HUES6 (cell line): Measurements from ENCODE around the gene MTRF1L.

ENCODE experiments used
- H3K27ac ChIP-seq: 2 replicates; pipeline ENCODE4 v1.7.0; 2013; ENCODE audit warnings: low read depth, mild to moderate bottlenecking, low read length, inconsistent platforms
- H3K27me3 ChIP-seq: 2 replicates; pipeline ENCODE4 v1.6.1; 2013; ENCODE audit warnings: low read length; ENCODE audit not compliant: control insufficient read depth, insufficient read depth
- H3K36me3 ChIP-seq: 2 replicates; pipeline ENCODE4 v1.6.1; 2013; ENCODE audit warnings: low read length; ENCODE audit not compliant: control insufficient read depth, insufficient read depth
- H3K4me1 ChIP-seq: 2 replicates; pipeline ENCODE4 v1.6.1; 2013; ENCODE audit warnings: low read length; ENCODE audit not compliant: control insufficient read depth, insufficient read depth
- H3K4me3 ChIP-seq: 2 replicates; pipeline ENCODE4 v1.5.1; 2013; ENCODE audit warnings: low read depth, low read length
- H3K9ac ChIP-seq: one replicate; pipeline ENCODE4 v1.6.1; 2013; ENCODE audit warnings: mild to moderate bottlenecking, low read length
- H3K9me3 ChIP-seq: 2 replicates; pipeline ENCODE4 v1.6.1; 2013; ENCODE audit warnings: low read depth, low read length; ENCODE audit not compliant: control insufficient read depth, insufficient read depth

Gene MTRF1L, protein sequence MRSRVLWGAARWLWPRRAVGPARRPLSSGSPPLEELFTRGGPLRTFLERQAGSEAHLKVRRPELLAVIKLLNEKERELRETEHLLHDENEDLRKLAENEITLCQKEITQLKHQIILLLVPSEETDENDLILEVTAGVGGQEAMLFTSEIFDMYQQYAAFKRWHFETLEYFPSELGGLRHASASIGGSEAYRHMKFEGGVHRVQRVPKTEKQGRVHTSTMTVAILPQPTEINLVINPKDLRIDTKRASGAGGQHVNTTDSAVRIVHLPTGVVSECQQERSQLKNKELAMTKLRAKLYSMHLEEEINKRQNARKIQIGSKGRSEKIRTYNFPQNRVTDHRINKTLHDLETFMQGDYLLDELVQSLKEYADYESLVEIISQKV

DNA sequence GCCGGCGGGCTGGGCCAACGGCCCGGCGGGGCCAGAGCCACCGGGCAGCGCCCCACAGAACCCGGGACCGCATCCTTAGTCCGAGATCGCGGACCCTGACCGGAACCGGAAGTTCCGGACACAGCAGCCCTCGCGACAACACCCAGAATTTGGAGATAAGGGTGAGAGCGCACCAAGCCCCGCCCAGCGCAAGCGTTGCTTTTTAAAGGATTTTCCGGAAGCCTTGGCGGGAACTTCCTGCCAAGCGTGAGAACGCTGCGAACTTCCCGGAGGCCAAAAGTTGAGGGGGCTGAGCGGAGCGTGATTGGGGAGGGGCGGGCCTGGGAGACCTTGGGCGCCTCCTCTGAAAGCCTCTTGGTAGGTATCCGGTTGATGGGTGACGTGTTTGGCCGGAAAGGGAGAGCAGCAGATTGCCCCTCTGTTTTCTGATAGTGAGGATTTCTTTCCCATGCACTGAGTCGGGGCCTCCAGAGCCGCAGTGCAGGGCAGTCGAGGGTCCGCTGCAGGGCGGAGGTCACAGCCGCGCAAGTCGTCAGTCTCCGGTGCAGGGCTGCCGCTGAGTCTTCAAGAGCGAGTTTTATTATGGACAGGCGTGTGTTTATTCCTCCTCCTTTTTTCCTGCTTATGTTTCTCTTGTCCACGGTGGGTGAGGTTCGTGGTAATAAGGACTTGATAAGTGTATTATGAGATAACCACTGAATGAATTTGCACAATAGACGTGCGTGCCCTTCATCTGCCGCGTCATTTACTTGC is at the start of gene MTRF1L:
TSS of gene MTRF1L (minus strand) at position 97 of the 753 bp plus-strand sequence. CDS start at position 73, 24 bp downstream.
- Histone ChIP-seq H3K4me1 (peaks cover 6% of the 10 kb centered on the region), H3K4me3 (peak within 1 kb of the TSS; percentile 98), H3K9ac (peak within 1 kb of the TSS; percentile 97), H3K27ac (peak within 1 kb of the TSS; percentile 75), H3K9me3 (no peaks in the 10 kb centered on the region), H3K27me3 (no peaks in the 10 kb centered on the region), H3K36me3 (peaks cover 19% of the 10 kb centered on the region)

DNA sequence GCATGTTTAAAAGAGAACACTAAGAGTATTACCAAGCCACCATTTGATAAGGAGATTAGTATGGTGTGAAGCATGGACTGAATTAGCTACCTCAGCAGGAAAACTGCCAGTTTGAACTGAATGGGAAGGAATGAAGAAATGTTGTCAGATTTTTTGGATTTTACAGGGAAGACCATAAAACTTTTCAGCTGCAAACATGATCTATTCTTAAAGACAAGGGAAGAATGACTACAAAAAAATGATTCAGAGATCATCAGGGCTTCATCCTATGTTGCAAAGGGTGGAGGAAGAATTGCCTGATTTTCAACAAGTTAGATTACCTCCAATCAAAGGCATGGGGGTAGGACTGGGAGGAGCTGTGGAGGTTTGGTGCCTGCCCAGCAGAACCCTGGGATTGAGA is 49.3 kb upstream of the MTRF1L start:
- H3K9ac ChIP-seq: no peak overlapping the region
- no peaks in the 10 kb centered on the region for H3K9me3 ChIP-seq
- H3K36me3 ChIP-seq: no peaks in the 10 kb centered on the region
- H3K27me3 ChIP-seq: no peaks in the 10 kb centered on the region
- H3K4me1 ChIP-seq: peaks cover 3% of the 10 kb centered on the region; the same call in 1 of the 2 replicates
- no peak overlapping the region for H3K27ac ChIP-seq
- H3K4me3 ChIP-seq: no peak overlapping the region

- no peaks in the 10 kb centered on the region for H3K36me3 ChIP-seq
- H3K4me3 ChIP-seq: no peak overlapping the region
- H3K27ac ChIP-seq: no peak overlapping the region
- no peaks in the 10 kb centered on the region for H3K9me3 ChIP-seq
- peaks cover 3% of the 10 kb centered on the region; the same call in 1 of the 2 replicates for H3K4me1 ChIP-seq
- no peaks in the 10 kb centered on the region for H3K27me3 ChIP-seq
- H3K9ac ChIP-seq: no peak overlapping the region
These were observed 46.1 kb upstream of the MTRF1L start for GRCh38 chr6:153048631-153049030.

DNA sequence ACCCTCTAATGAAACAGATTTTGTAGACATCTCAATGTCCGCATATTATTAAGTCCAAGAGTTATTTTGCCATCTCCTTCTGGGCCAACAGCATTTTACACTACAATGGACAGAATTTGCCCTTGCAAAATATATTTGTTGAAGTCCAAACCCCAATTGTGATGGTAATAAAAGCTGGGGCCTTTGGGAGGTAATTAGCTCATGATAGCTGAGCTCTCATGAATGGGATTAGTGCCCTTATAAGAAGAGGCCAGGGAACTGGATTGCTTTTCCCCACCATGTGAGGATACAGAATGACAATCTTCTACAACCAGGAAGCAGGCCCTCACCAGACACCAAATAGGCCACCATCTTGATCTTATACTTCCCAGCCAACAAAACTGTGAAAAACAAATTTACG is 44.9 kb upstream of the MTRF1L start:
- H3K36me3 ChIP-seq: no peaks in the 10 kb centered on the region
- no peak overlapping the region for H3K9ac ChIP-seq
- H3K27ac ChIP-seq: no peak overlapping the region
- H3K4me3 ChIP-seq: no peak overlapping the region
- no peaks in the 10 kb centered on the region for H3K27me3 ChIP-seq
- H3K4me1 ChIP-seq: peaks cover 3% of the 10 kb centered on the region; the same call in 1 of the 2 replicates
- H3K9me3 ChIP-seq: no peaks in the 10 kb centered on the region

- Histone ChIP-seq H3K9me3 (no peaks in the 10 kb centered on the region), H3K27me3 (no peaks in the 10 kb centered on the region), H3K9ac (no peak overlapping the region), H3K27ac (no peak overlapping the region), H3K36me3 (no peaks in the 10 kb centered on the region), H3K4me3 (no peak overlapping the region), H3K4me1 (peaks cover 3% of the 10 kb centered on the region; the same call in 1 of the 2 replicates)
These were observed 42.8 kb upstream of the MTRF1L start for GRCh38 chr6:153045271-153045670.

DNA sequence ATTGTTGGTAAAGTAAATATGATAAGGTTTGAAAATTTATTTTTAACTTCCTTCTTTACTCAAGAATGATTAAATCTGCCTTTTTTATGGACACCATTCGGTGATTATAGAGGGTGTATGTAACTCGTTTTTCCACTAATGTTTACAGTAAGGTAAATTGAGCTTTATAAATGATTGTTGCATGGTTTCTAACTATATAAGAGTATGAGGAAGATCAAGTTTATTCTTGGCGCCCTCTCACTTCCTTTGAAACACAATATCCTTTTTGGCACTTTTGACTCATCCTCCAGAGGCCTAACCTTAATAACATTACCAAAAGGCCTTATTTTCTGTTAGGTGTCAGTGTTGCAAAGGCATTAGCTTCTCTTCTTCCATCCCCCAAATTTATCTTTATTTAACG is 41.8 kb upstream of the MTRF1L start:
- Histone ChIP-seq H3K4me3 (no peak overlapping the region), H3K9ac (no peak overlapping the region), H3K4me1 (peaks cover 3% of the 10 kb centered on the region; the same call in 1 of the 2 replicates), H3K9me3 (no peaks in the 10 kb centered on the region), H3K27me3 (no peaks in the 10 kb centered on the region), H3K36me3 (no peaks in the 10 kb centered on the region), H3K27ac (no peak overlapping the region)

DNA sequence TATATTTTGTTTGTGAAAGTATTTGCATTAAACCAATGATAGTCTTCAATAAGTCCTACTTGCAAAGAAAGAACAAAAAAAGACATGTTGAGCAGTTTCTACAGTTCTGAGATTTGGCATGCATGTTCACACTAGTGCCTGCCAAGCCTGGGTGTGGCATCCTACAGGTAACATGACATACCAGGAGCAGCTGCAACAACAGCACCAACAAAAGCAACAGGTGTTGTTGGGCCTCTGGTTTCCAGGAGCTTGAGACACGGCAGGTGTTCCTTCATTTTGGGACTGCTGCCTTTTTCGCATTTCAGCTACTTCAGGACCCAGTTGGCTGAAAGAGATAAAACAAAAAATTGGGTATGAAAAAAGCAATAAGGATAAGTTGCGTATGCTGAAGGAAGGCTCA is 41.2 kb upstream of the MTRF1L start:
- peaks cover 3% of the 10 kb centered on the region; the same call in 1 of the 2 replicates for H3K4me1 ChIP-seq
- H3K27me3 ChIP-seq: no peaks in the 10 kb centered on the region
- no peak overlapping the region for H3K4me3 ChIP-seq
- H3K9me3 ChIP-seq: no peaks in the 10 kb centered on the region
- no peak overlapping the region for H3K9ac ChIP-seq
- no peaks in the 10 kb centered on the region for H3K36me3 ChIP-seq
- no peak overlapping the region for H3K27ac ChIP-seq

- H3K9me3 ChIP-seq: no peaks in the 10 kb centered on the region
- no peak overlapping the region for H3K27ac ChIP-seq
- H3K27me3 ChIP-seq: no peaks in the 10 kb centered on the region
- no peak overlapping the region for H3K9ac ChIP-seq
- no peaks in the 10 kb centered on the region for H3K4me1 ChIP-seq
- no peak overlapping the region for H3K4me3 ChIP-seq
- no peaks in the 10 kb centered on the region for H3K36me3 ChIP-seq
These were observed 36.0 kb upstream of the MTRF1L start for GRCh38 chr6:153038378-153039057.

GRCh38 chr6:153034139-153034538 is 31.6 kb upstream of the MTRF1L start:
- peaks cover 10% of the 10 kb centered on the region for H3K4me1 ChIP-seq
- no peak overlapping the region for H3K27ac ChIP-seq
- no peaks in the 10 kb centered on the region for H3K9me3 ChIP-seq
- H3K27me3 ChIP-seq: no peaks in the 10 kb centered on the region
- no peak overlapping the region for H3K4me3 ChIP-seq
- H3K36me3 ChIP-seq: no peaks in the 10 kb centered on the region
- H3K9ac ChIP-seq: no peak overlapping the region

DNA sequence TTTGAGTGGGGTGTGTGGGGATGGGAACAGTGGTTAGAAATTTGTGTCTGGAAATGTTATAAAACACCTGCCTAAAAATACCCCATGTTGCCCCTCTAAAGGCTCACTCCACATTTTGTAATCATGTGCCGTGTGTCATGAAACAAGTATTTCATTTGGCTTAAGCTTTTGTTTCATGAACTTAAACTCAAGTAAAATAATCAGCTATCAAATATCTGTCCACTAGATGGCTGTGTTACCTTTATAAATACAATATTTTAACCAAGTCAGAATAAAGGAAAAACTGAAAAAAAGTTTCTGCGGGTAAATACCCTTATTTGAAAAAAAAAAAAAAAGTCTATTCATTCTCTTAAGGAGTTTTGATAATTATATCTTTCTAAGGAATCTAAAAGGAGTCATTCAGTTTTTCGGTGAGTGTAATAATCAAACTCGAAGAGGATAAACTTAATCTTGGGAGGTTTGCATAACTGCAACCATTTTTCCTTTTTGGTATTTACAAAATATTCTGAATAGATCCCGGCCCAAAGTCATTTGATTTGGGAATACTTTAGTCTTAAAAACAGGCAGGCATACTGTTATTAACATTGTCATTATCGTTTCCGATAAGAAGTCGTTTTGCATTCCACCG is 29.9 kb upstream of the MTRF1L start:
- no peak overlapping the region for H3K9ac ChIP-seq
- no peaks in the 10 kb centered on the region for H3K36me3 ChIP-seq
- H3K9me3 ChIP-seq: no peaks in the 10 kb centered on the region
- no peak overlapping the region for H3K4me3 ChIP-seq
- H3K27ac ChIP-seq: no peak overlapping the region
- H3K4me1 ChIP-seq: peaks cover 10% of the 10 kb centered on the region
- H3K27me3 ChIP-seq: no peaks in the 10 kb centered on the region
